Tibial artery (tissue), 4 donors: ENCODE measurements around the gene MAGEA12.
"Not testable (repeated sequence)": the region's sequence is repeated elsewhere in the genome, so short reads cannot be mapped to it uniquely, and the experiment has no call there.

Experiments
- DNase-seq, 2 donors: peaks; one replicate each; pipeline ENCODE4 v3.0.0-alpha.2; 2019
- H3K27ac ChIP-seq, 2 donors: fragments of 200-600 bp; sonication (generic) in 1 of 2; 1 replicate in 1 of 2; 2 replicates in 1 of 2; pipeline ENCODE4 v1.5.1; 2018 to 2019; ENCODE audit warnings: mild to moderate bottlenecking in 1 of 2
- H3K27me3 ChIP-seq, 2 donors: fragments of 200-600 bp; sonication (generic) in 1 of 2; one replicate each; pipeline versions ENCODE4 v1.5.1 to v1.6.0; 2016 to 2019
- H3K36me3 ChIP-seq, 3 donors: fragments of 200-600 bp; sonication (generic) in 2 of 3; one replicate each; pipeline ENCODE4 v1.5.1; 2016 to 2019; ENCODE audit warnings: mild to moderate bottlenecking in 2 of 3
- H3K4me1 ChIP-seq, 4 donors: fragments of 200-600 bp; sonication (generic) in 2 of 4; 1 replicate in 3 of 4; 2 replicates in 1 of 4; pipeline ENCODE4 v1.5.1; 2016 to 2019
- H3K4me3 ChIP-seq, 2 donors: fragments of 200-600 bp; sonication (generic) in 1 of 2; 1 replicate in 1 of 2; 2 replicates in 1 of 2; pipeline ENCODE4 v1.5.1; 2018 to 2019; ENCODE audit warnings: mild to moderate bottlenecking in 2 of 2
- H3K9me3 ChIP-seq, 3 donors: fragments of 200-600 bp; sonication (generic) in 1 of 3; one replicate each; pipeline ENCODE4 v1.5.1; 2016 to 2019
- intact Hi-C: fragments of 100-400 bp; cut with DNase I; formaldehyde crosslinking; loops from one replicate; pipeline ENCODE4 v1.15.0; 2023; ENCODE audit warnings: low total_unique reads
- TF ChIP-seq, protein P1 (sequence below), 2 experiments: fragments of 200-600 bp in 1 of 2; fragments of 450-650 bp in 1 of 2; IDR thresholded peaks; one replicate each; pipeline ENCODE4 v1.5.1; 2017 to 2019; ENCODE audit warnings: antibody characterized with exemption in 2 of 2, mild to moderate bottlenecking in 1 of 2, moderate library complexity in 1 of 2

The MAGEA12 gene

DNA sequence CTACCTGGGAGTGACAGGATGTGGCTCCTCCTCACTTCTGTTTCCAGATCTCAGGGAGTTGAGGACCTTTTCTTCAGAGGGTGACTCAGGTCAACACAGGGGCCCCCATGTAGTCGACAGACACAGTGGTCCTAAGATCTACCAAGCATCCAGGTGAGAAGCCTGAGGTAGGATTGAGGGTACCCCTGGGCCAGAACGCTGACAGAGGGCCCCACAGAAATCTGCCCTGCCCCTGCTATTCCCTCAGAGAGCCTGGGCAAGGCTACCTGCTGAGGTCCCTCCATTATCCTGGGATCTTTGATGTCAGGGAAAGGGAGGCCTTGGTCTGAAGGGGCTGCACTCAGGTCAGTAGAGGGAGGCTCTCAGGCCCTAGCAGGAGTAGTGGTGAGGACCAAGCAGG is 1.5 kb downstream of the MAGEA12 start:
- Histone ChIP-seq H3K4me3 (no peak overlapping the region), H3K27me3 (no peaks in the 10 kb centered on the region), H3K36me3 (no peaks in the 10 kb centered on the region), H3K4me1 (no peaks in the 10 kb centered on the region), H3K27ac (no peak overlapping the region), H3K9me3 (no peaks in the 10 kb centered on the region)
- no peak for DNase-seq
- TF ChIP-seq, protein P1, sequence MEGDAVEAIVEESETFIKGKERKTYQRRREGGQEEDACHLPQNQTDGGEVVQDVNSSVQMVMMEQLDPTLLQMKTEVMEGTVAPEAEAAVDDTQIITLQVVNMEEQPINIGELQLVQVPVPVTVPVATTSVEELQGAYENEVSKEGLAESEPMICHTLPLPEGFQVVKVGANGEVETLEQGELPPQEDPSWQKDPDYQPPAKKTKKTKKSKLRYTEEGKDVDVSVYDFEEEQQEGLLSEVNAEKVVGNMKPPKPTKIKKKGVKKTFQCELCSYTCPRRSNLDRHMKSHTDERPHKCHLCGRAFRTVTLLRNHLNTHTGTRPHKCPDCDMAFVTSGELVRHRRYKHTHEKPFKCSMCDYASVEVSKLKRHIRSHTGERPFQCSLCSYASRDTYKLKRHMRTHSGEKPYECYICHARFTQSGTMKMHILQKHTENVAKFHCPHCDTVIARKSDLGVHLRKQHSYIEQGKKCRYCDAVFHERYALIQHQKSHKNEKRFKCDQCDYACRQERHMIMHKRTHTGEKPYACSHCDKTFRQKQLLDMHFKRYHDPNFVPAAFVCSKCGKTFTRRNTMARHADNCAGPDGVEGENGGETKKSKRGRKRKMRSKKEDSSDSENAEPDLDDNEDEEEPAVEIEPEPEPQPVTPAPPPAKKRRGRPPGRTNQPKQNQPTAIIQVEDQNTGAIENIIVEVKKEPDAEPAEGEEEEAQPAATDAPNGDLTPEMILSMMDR (IDR thresholded peaks at IDR 0.05) = no peak
- intact Hi-C loops = no loop called here

DNA sequence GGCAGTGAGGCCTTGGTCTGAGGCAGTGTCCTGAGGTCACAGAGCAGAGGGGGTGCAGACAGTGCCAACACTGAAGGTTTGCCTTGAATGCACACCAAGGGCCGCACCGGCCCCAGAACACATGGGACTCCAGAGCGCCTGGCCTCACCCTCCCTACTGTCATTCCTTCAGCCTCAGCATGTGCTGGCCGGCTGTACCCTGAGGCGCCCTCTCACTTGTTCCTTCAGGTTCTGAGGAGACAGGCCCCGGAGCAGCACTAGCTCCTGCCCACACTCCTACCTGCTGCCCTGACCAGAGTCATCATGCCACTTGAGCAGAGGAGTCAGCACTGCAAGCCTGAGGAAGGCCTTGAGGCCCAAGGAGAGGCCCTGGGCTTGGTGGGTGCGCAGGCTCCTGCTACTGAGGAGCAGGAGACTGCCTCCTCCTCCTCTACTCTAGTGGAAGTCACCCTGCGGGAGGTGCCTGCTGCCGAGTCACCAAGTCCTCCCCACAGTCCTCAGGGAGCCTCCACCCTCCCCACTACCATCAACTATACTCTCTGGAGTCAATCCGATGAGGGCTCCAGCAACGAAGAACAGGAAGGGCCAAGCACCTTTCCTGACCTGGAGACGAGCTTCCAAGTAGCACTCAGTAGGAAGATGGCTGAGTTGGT is 2.4 kb downstream of the MAGEA12 start:
- H3K36me3 ChIP-seq = no peaks in the 10 kb centered on the region
- H3K9me3 ChIP-seq = no peaks in the 10 kb centered on the region
- no peaks in the 10 kb centered on the region for H3K4me1 ChIP-seq
- TF ChIP-seq, protein P1 (IDR thresholded peaks at IDR 0.05) = no peak
- no peaks in the 10 kb centered on the region for H3K27me3 ChIP-seq
- no peak overlapping the region for H3K27ac ChIP-seq
- intact Hi-C loops = no loop called here
- H3K4me3 ChIP-seq = no peak overlapping the region
- no peak for DNase-seq

DNA sequence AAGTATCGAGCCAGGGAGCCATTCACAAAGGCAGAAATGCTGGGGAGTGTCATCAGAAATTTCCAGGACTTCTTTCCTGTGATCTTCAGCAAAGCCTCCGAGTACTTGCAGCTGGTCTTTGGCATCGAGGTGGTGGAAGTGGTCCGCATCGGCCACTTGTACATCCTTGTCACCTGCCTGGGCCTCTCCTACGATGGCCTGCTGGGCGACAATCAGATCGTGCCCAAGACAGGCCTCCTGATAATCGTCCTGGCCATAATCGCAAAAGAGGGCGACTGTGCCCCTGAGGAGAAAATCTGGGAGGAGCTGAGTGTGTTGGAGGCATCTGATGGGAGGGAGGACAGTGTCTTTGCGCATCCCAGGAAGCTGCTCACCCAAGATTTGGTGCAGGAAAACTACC is 3.0 kb downstream of the MAGEA12 start:
- H3K36me3 ChIP-seq, H3K9me3 ChIP-seq, H3K4me1 ChIP-seq, H3K4me3 ChIP-seq, H3K27ac ChIP-seq, DNase-seq, H3K27me3 ChIP-seq, intact Hi-C loops: not testable (repeated sequence)

DNA sequence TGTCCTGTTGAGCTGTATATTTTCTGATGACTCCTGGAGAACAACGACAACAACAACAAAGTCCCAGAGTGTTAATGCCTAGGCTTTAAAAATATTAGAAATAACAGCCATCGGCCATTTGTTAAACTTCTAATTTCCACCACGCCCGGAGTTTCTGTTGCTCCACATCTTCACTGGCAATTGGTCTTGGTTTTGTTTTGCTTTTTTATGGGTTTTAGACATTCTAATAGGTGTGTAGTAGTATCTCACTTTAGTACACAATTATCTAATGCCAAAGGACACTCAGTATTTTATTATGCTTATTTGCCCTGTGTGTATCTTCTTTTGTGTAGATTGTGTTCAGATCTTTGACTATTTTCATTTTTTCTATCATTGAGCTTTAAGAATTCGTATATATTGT is 5.0 kb downstream of the MAGEA12 start:
- TF ChIP-seq, protein P1 (IDR thresholded peaks at IDR 0.05) = no peak
- Histone ChIP-seq H3K36me3 (no peaks in the 10 kb centered on the region), H3K27me3 (no peaks in the 10 kb centered on the region), H3K4me3 (no peak overlapping the region), H3K27ac (no peak overlapping the region), H3K4me1 (no peaks in the 10 kb centered on the region), H3K9me3 (no peaks in the 10 kb centered on the region)
- intact Hi-C loops = no loop called here
- no peak for DNase-seq

DNA sequence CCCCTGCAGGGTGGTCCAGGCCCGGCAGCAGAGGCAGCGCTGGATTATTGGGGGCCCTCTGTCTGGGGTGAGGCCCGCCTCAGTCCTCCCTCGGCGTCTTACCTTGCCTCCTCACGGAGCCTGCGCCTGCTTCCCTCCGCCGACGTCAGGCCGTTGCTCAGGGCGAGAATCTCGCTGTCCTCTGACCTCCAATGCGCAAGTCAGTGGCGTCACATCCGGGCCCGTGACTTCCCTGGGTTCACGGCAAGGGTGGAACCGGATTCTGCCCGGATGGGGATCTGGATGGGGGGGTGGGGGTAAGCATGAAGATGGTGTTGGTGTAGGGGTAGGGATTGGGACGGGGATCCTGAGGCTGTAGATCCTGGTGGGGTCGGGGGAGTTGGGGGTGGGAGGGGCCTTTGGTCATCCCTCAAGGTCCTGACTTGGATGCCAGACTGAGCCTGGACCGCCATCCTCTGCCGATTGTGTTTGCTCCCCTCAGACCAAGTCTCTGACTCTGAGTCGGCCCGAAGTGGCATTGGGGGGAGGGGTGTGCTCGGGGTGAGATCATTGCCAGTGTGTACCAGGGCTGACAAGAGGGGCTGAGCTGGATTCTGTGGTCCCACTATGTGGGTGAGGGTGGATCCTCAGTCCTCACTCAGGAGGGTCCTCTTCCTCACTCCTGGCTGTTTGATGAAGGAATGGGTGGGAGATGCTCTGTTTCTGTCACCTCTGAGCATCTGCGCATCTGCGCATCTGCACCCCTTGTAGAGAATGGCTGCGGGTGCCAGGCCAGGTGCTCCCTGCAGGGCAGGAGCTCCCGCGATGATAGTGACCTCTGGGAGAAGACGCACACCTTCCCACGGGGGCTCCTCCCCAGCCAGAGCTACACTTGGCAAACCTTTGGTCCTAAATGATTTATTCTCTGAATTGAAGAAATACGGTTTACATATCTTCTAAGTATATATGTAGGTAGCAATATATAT is 20.4 kb downstream of the MAGEA12 start, which contains the start of gene MAGEA2:
Gene MAGEA2 (minus strand): TSS at position 157 of the 965 bp plus-strand sequence. CDS start 2,479 bp downstream, outside the sequence.
- H3K4me1 ChIP-seq, H3K27ac ChIP-seq, H3K27me3 ChIP-seq, H3K9me3 ChIP-seq, H3K4me3 ChIP-seq, DNase-seq, intact Hi-C loops, H3K36me3 ChIP-seq: not testable (repeated sequence)

DNA sequence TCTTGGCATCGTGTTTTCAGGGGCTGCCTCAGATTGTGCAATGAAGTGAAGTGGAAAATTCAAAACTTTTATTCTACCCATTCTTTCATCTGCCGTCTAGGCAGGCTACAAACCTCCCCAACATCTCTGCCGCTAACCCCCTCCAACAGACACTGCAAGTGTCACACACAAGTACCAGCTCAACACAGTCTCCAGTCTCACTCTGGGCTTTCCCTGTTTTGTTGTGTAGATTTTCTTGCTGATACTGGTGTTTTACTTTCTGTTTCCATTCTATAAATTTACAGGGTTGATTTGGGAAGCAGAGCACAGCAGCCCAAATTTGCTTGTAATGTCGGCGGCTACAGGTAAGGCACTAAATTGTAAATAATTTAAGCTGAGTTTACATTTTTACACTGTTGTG is 21.3 kb downstream of the MAGEA12 start:
- intact Hi-C loops, H3K9me3 ChIP-seq, H3K36me3 ChIP-seq, H3K4me3 ChIP-seq, H3K27ac ChIP-seq, H3K27me3 ChIP-seq, H3K4me1 ChIP-seq, DNase-seq: not testable (repeated sequence)

DNA sequence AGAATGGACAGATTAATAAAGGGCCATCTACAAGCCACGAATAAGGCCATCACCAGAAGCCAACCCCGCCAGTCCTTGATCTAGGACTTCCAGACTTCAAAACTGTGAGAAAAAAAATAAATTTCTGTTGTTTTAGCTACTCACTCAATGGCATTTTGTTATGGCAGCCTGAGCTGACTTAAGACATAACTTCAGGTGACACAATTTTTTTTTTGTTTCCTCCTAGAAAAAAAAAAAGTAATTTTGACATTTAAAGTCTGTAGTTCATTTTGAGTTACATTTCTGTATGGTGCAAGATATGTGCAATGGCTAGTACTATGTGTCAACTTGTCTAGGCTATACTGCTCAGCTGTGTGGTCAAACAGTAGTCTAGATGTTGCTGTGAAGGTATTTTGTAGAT is 25.4 kb downstream of the MAGEA12 start, which contains the start of gene CSAG3:
Gene CSAG3 (plus strand): TSS at position 301 of the 400 bp plus-strand sequence.
- intact Hi-C loops, H3K27ac ChIP-seq, H3K27me3 ChIP-seq, H3K4me1 ChIP-seq, H3K4me3 ChIP-seq, H3K9me3 ChIP-seq, H3K36me3 ChIP-seq, DNase-seq: not testable (repeated sequence)

DNA sequence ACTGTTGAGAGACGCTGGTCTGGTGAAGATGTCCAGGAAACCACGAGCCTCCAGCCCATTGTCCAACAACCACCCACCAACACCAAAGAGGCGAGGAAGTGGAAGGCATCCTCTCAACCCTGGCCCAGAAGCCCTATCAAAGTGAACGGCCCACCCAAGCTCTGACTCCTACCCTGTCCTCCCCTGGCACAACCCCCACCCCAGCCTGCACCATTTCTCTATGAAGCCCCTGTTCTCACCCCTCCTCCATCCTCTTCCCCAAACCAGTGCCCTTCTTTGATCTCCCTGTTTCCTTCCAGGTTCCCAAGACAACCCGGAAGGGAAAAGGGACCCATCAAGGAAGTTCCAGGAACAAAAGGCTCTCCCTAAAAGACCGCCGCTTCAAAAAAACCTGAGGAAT is 26.0 kb downstream of the MAGEA12 start:
- H3K4me3 ChIP-seq, H3K36me3 ChIP-seq, H3K27me3 ChIP-seq, H3K4me1 ChIP-seq, H3K9me3 ChIP-seq, intact Hi-C loops, DNase-seq, H3K27ac ChIP-seq: not testable (repeated sequence)

DNA sequence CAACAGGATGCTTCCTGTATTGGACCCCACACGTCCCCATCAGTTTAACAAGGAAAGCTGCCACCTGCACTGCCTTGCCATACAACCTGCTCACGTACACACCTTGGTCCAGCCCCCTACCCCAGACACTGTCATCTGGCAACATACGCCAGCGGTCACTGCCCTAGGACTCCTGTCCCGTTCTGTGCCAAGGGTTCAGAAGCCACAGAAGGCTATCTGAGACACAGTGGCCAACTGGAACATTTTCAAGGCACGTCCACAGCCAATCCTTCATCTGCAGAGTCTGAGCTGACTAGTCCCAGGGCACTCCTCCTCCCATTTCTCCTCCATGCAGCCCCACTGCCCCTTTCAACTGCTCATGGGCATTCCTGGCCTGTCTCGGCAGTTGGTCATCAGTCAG is 28.0 kb downstream of the MAGEA12 start:
- intact Hi-C loops, H3K27me3 ChIP-seq, H3K27ac ChIP-seq, H3K4me3 ChIP-seq, H3K36me3 ChIP-seq, DNase-seq, H3K9me3 ChIP-seq, H3K4me1 ChIP-seq: not testable (repeated sequence)

DNA sequence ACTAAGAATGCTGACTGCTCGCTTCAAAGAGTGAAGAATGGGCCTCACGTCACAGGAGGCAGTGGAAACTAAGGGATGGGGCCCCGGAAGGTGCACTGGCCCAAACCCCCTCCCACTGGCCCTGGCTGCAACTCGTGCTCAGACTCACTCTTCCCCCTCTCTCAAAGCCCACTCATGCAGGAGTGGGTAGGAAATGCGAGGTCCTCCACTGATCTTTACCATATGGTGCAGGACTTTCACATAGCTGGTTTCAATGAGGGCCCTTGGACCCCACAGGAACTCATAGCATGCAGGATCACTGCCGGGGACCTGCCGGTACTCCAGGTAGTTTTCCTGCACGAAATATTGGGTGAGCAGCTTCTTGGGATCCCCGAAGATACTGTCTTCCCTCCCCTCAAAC is 33.0 kb downstream of the MAGEA12 start:
- H3K4me3 ChIP-seq, H3K27ac ChIP-seq, DNase-seq, H3K9me3 ChIP-seq, intact Hi-C loops, H3K27me3 ChIP-seq, H3K4me1 ChIP-seq, H3K36me3 ChIP-seq: not testable (repeated sequence)
